GM21381 (cell line): ENCODE measurements around the gene CDH22.

Source experiments
- ATAC-seq: cut with Tn5 transposase; IDR thresholded peaks from one replicate; pipeline ENCODE4 v1.9.1; 2021; ENCODE audit warnings: mild to moderate bottlenecking, moderate library complexity; ENCODE audit not compliant: unreplicated experiment

The CDH22 gene

DNA sequence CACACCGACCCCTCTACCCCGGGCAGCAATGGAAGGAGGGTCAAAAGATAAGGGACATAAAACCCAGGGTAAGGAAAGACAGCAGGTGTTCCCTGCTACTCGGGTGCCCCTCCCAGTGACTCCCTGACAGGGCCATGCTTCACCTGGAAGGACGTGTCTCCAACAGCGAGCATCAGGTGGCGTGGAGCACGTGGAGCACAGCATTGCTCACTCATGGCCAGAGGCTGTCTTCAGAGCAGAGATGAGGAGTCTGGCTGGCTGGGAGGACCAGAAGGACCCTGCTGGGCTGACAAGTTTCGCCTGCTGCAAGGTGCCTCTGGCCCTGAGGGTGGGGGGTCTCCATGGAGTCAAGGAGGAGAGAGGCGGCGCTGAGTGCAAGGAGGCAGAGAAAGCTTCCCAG lies 15.3 kb upstream of the CDH22 start:
- ATAC-seq, result no peak

DNA sequence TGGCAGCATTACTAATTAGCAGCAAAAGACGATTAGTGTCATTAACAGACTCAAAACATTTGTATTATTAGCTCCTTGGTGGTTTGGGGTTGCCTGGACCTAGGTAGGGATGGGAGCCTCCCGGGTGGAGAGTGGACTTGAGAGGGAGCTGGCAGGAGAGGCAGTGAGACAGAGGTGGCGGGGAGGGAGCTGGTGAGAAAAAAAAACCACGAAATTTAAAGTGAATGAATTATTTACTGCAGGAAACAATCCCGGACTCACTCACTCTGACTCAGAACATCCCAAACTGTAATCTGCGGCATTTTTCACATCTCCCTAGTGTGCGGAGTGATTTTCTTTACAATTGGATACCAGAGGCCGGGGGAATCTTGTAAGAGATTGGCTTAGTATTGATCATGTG lies 14.3 kb upstream of the CDH22 start:
- ATAC-seq, result no peak

- no peak for ATAC-seq
Observed at GRCh38 chr20:46317685-46318177, 9.4 kb upstream of the CDH22 start.

DNA sequence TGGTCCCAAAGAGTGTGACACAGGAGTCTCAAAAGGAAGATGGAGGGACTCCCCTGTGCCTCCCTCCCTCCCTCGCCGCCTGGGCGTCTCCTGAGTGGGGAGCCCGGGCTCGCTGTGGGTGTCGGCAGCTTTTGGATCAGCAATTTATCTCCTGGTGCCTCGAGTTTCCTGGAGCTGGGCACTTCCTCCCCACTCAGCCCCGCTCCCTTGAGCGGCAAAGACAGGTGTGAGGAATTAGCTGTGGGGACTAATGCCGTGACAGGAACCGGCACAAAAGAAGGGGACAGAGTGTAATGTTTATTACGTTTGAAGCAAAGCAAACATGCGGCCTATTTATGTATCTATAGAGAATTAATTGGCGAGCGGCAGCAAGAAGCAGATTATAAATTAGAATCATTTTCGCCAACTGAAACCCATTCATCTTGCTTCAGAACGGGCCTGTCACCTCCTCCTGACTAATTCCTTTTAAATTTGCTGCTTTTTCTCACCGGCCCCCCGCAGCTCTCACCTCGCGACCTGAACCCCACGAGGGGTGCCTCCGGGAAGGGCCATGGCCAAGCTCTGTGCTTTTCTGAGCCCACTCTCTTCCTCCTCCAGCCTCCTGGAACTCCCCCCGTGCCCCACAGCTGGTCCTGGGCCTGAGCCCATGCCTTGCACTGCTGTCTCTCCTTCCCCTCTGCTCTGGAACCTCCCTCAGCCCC lies 8.8 kb upstream of the CDH22 start:
- ATAC-seq, result no peak

- no peak for ATAC-seq
Observed at GRCh38 chr20:46315311-46315710, 7.0 kb upstream of the CDH22 start.

DNA sequence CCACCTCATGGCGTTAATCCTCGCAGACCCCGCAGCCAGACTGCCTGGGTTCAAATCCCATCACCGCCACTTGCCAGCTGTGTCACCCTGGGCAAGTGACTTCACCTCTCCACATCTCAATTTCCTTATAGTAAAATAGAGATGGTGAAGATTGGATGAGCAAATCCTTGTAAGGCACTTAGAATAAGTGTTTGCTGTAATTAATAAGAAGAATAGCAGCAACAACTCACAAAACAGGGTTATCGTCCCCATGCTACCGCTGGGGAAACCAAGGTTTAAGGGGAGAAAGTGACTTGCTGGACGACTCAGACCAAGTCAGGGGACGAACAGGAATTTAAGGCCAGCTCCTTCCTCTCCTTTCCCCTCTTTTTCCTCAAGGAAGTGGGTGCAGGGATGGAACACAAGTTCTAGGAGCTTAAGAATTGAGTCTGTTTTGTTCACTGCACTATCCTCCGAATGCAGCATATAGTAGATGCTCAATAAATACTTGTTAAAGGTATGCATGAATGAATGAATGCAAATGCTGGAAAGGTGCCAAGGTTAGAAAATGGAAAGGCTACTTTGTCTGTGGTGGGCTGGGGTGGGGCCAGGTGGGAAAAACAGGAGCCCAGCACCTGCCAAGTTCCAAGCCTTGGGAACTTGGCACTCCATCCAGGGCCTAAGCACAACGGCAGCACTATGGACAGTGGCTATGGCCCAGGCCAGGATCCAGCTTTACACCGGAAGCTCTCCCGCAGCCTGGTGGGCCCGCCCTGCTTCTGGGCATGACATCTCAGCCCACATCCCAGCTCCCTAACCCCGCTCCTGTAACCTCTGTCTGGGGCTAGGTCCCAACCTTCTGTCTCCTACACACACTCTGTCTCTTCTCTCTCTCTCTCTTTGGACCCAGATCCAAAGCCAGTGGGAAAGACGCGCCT lies 4.9 kb upstream of the CDH22 start:
- ATAC-seq, result no peak

DNA sequence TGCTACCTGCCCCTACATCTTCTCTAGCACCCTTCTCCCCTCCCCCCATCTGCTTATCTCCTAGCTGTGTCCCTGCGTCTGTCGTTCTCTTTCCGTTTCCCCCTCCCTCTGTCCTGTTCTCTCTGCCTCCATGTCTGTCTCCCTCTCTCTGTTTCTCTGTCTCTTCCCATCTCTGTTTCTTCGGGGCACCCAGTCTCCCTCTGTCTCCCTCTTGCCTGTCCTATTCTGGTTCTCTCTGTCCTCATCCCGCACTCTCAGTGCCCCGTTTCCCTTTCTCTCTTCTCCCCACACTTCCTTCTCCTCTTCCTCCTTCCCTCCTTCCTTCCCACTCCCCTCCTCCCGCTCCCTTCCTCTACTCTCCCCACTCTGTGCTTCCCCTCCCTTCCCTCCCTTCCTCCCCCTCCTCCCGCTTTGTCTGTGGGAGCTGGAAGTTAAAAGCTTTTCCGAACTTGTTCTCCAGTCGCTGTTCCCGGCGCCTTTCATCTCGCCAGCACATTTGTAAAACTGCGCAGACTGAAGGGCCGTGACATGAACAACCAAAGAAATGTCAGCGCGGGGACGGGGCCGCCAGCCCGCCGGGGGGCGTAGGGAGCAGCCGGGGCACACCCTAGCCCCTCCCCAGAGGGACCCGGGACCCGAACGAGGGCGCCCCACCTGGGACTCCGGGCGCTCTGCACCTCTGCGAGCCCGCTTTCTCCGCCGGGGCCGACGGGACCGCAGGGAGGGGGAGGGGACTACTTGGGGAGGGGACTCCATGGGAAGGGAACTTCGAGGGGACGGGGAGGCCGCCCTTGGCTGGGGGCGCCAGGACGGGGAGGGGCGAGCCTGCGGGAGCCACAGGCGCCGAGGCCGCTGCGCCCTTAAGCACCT lies 4.0 kb upstream of the CDH22 start:
- no peak for ATAC-seq

DNA sequence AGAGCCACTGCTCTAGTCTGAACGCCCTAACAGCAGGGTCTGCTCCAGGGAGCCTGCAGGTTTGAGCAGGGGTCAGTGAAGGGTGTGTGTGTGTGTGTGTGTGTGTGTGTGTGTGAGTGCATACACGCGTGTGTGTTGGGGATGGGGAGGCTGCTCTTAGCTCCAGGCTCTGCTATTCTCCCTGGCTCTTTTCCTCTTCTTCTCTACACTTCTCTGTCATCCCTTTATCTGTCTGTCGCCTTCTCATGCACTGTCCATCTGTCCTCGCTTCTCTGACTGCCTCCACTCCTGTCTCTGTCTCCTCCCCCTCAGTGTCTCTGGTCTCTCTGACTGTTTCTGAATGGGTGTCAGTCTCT lies 3.4 kb upstream of the CDH22 start:
- ATAC-seq, result no peak

DNA sequence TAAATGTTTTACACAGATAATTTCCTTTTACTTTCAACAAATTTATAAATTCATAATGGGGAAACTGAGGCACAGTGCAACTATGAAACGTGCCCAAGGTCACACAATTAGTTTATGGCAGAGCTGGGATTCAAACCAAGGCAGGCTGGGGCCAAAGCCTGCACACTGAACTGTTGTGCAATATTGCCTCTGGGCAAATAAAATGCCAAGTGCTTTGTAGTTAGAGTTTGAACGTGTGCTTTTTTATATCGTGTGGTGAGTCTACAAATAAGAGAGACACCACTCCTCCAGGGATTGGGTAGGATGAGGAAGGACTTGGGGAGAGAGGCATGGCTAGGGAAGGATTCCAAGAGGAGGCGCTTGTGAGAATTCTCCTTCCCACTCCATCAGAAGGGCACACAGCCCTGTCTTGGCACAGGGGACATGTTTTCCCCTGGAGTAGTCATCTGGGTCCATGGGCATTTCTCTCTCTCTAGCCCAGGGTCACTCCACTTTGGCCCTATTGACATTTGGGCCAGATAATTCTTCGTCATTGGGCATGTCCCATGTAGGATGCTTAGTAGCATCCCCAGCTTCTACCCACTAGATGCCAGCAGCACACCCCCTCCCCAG lies 2.8 kb upstream of the CDH22 start:
- ATAC-seq, result no peak

GRCh38 chr20:46309945-46310344 lies 1.6 kb upstream of the CDH22 start:
- no peak for ATAC-seq

DNA sequence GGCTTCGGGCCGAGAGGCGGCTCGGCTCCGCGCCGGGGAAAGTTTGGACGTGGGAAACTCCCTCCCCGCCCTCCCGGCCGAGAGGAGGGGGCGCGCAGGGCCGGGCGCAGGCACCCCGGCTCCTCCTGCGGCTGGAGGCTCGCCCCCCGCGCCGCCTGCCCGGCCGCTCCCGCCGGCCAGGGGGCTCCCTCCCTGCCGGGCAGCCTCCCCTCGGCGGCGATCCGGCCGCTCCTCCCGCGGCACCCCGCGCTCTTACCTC lies 370 bp downstream of the CDH22 start:
- no peak for ATAC-seq

- ATAC-seq, result no peak
Observed at GRCh38 chr20:46307139-46307998, 929 bp downstream of the CDH22 start.

- ATAC-seq, result no peak
Observed at GRCh38 chr20:46306743-46307138, 1.6 kb downstream of the CDH22 start.

DNA sequence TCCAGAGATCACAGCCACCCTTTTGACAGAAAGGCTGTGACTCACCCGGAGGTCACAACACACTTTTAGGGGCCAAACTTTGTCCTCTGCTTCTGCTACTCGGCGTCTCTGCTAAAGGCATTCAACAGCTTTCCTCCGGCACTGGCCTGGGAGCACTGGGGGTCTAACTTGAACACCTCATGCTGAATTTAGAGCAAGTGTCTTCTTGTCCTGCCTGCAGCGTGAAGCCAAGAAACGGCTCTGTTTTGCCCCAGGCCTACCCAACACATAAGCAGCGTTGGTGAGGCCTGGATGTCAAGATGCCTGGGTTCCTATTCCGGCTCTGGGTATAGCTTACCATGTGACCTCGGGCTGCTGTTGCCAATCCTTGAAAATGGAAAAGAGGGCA lies 2.3 kb downstream of the CDH22 start:
- ATAC-seq, result no peak

- no peak for ATAC-seq
Observed at GRCh38 chr20:46305331-46305972, 2.8 kb downstream of the CDH22 start.

GRCh38 chr20:46304852-46305251 lies 3.4 kb downstream of the CDH22 start:
- ATAC-seq, result no peak

GRCh38 chr20:46304361-46304760 lies 3.9 kb downstream of the CDH22 start:
- ATAC-seq, result no peak

GRCh38 chr20:46303176-46303956 lies 4.9 kb downstream of the CDH22 start:
- ATAC-seq, result no peak

- ATAC-seq, result no peak
Observed at GRCh38 chr20:46302106-46302505, 6.2 kb downstream of the CDH22 start.
